K562 (cell line): ENCODE measurements around the gene CISD2. TPM values are rescaled to one million over a fixed set of nuclear protein-coding genes. Genes with fewer than 3 reads are reported as not detected.
A peak's percentile ranks its signal among the peaks of the same experiment; 100 is the strongest.

ENCODE experiments used
- ATAC-seq: fragments of 200-7000 bp; cut with Tn5 transposase; 3 replicates; pipeline ENCODE4 v1.9.1; 2020; ENCODE audit warnings: moderate library complexity
- BruUV-seq: library from RNA; stranded (reverse); fragments of 400-500 nt; replicated peaks from 2 replicates; lab custom pipeline; 2021; lab: Mats Ljungman, UMichigan
- CTCF ChIA-PET: fragments of 300-600 bp; formaldehyde crosslinking; extraction: SDS; loops from one replicate; lab custom pipeline; 2021; ENCODE audit warnings: low intra/inter-chr PET ratio; lab: Yijun Ruan, JAX
- POLR2A ChIA-PET: fragments of 300-600, 350-650 bp; sonication (Branson Sonifier 250); formaldehyde crosslinking; extraction: SDS; loops from one replicate; lab custom pipeline; 2021; ENCODE audit warnings: antibody characterized with exemption, inconsistent platforms; lab: Yijun Ruan, JAX
- DNase-seq, 4 experiments: peaks; one replicate each; pipeline versions ENCODE4 v3.0.0 to v3.0.0-alpha.2; 2011 to 2018; ENCODE audit warnings: low spot score in 3 of 4, mixed read lengths in 3 of 4; ENCODE audit errors: extremely low read depth in 1 of 4
- FAIRE-seq: peaks from 2 replicates; lab custom pipeline; 2011; peaks lifted over from hg19 to GRCh38; lab: Jason Lieb, UNC
- H2AFZ ChIP-seq: 2 replicates; pipeline ENCODE4 v1.6.0; 2011; ENCODE audit warnings: low read depth, low read length, control low read depth, inconsistent platforms
- H3K27ac ChIP-seq: fragments of 200-600 bp; 3 replicates; pipeline ENCODE4 v1.8.0; 2011; ENCODE audit warnings: low read depth, mild to moderate bottlenecking, control low read depth, inconsistent platforms, low read length, moderate library complexity, mixed read lengths; ENCODE audit errors: extremely low read depth
- H3K27me3 ChIP-seq, 2 experiments: fragments of 300-600 bp in 1 of 2; 2 replicates in 1 of 2; 3 replicates in 1 of 2; pipeline versions ENCODE4 v1.6.0 to v1.8.0; 2011; ENCODE audit warnings: inconsistent platforms in 2 of 2, low read length in 2 of 2, mild to moderate bottlenecking in 1 of 2, mixed read lengths in 1 of 2, moderate library complexity in 1 of 2; ENCODE audit not compliant: control insufficient read depth in 2 of 2, insufficient read depth in 2 of 2
- H3K36me3 ChIP-seq: fragments of 300-600 bp; 3 replicates; pipeline ENCODE4 v1.8.0; 2011; ENCODE audit warnings: mild to moderate bottlenecking, low read length, inconsistent platforms; ENCODE audit not compliant: control insufficient read depth, insufficient read depth
- H3K4me1 ChIP-seq, 2 experiments: fragments of 200-600 bp in 1 of 2; replicated peaks in 1 of 2; 2 replicates in 1 of 2; 3 replicates in 1 of 2; pipeline versions ENCODE4 v1.5.1 to v1.8.0; 2011; ENCODE audit warnings: inconsistent platforms in 2 of 2, low read length in 2 of 2, mild to moderate bottlenecking in 1 of 2, mixed read lengths in 1 of 2, moderate library complexity in 1 of 2; ENCODE audit not compliant: control insufficient read depth in 2 of 2, insufficient read depth in 2 of 2
- H3K4me2 ChIP-seq: 2 replicates; pipeline ENCODE4 v1.6.1; 2011; ENCODE audit warnings: low read length, control low read depth, inconsistent platforms, mixed read lengths; ENCODE audit not compliant: insufficient read depth
- H3K4me3 ChIP-seq: fragments of 200-600 bp; sonication (generic), shearing (Covaris generic); 2 replicates; pipeline ENCODE4 v1.5.1; 2016; ENCODE audit warnings: control low read depth, inconsistent platforms
- H3K79me2 ChIP-seq: fragments of 200-600 bp; 3 replicates; pipeline ENCODE4 v1.8.0; 2011; ENCODE audit warnings: low read length, inconsistent platforms; ENCODE audit not compliant: control insufficient read depth, insufficient read depth
- H3K9ac ChIP-seq, 2 experiments: 2 replicates each; pipeline versions ENCODE4 v1.6.0 to v1.6.1; 2011; ENCODE audit warnings: low read depth in 2 of 2, low read length in 2 of 2, control low read depth in 1 of 2, inconsistent platforms in 1 of 2, mild to moderate bottlenecking in 1 of 2, mixed read lengths in 1 of 2; ENCODE audit not compliant: insufficient read depth in 1 of 2
- H3K9me1 ChIP-seq: one replicate; pipeline ENCODE4 v1.6.0; 2011; ENCODE audit warnings: inconsistent platforms, mild to moderate bottlenecking, low read length, moderate library complexity; ENCODE audit not compliant: control insufficient read depth, insufficient read depth
- H3K9me3 ChIP-seq: replicated peaks from 2 replicates; pipeline ENCODE4 v1.5.1; 2011; ENCODE audit warnings: low read depth, low read length, inconsistent platforms; ENCODE audit not compliant: control insufficient read depth, insufficient read depth
- H4K20me1 ChIP-seq: replicated peaks from 2 replicates; pipeline ENCODE4 v1.6.1; 2011; ENCODE audit warnings: low read length, inconsistent platforms, mixed read lengths; ENCODE audit not compliant: control insufficient read depth, insufficient read depth
- CEBPB ChIP-seq: fragments of 450-650 bp; IDR thresholded peaks from 2 replicates; pipeline ENCODE4 v1.6.1; 2016; ENCODE audit warnings: missing genetic modification characterization, missing compliant biosample characterization
- CEBPG ChIP-seq, 3 experiments: fragments of 200-800 bp in 1 of 3; sonication (Bioruptor generic) in 1 of 3; sonication (generic) in 1 of 3; formaldehyde crosslinking in 1 of 3; IDR thresholded peaks in 2 of 3; conservative IDR thresholded peaks in 1 of 3; 2 replicates each; pipeline versions ENCODE4 v1.6.1 to v1.8.0; 2016 to 2022; ENCODE audit warnings: missing compliant biosample characterization in 2 of 3, missing genetic modification characterization in 2 of 3, mild to moderate bottlenecking in 1 of 3, missing genetic modification reagents in 1 of 3
- GTF3C2 ChIP-seq: IDR thresholded peaks from 3 replicates; pipeline ENCODE4 v1.6.1; 2011; ENCODE audit warnings: borderline replicate concordance, mild to moderate bottlenecking, moderate library complexity; ENCODE audit not compliant: insufficient read length; ENCODE audit errors: extremely low read depth
- NCOA2 ChIP-seq, 2 experiments: fragments of 450-650 bp; IDR thresholded peaks; 2 replicates each; pipeline ENCODE4 v1.6.1; 2018; ENCODE audit warnings: mild to moderate bottlenecking in 2 of 2, moderate library complexity in 1 of 2; ENCODE audit not compliant: partially characterized antibody in 2 of 2
- ZNF695 ChIP-seq: fragments of 450-650 bp; formaldehyde crosslinking; IDR thresholded peaks from 2 replicates; pipeline ENCODE4 v1.4.0; 2020; ENCODE audit warnings: mild to moderate bottlenecking, moderate library complexity
- WGBS: fragments of 100-300 bp; shearing (Covaris generic); methylation state at CpG from one replicate; pipeline ENCODE4 v1.1.6; 2016; ENCODE audit warnings: low coverage, mixed read lengths; ENCODE audit not compliant: insufficient coverage; ENCODE audit errors: missing lambda C conversion rate; 5-methylcytosine and 5-hydroxymethylcytosine counted together
- in situ Hi-C: fragments of 300-500 bp; cut with MboI; formaldehyde crosslinking; loops from 4 replicates; pipeline ENCODE4 v1.15.0; 2018; ENCODE audit warnings: inconsistent platforms, mixed read lengths
- intact Hi-C: fragments of 100-400 bp; cut with micrococcal nuclease; formaldehyde crosslinking; loops from 2 replicates; pipeline ENCODE4 v1.14.2; 2022
- polyA plus RNA-seq, 8 experiments: library from polyadenylated mRNA; depleted of rRNA in 4 of 8; stranded (reverse) in 5 of 8; unstranded in 3 of 8; fragments of >200 nt; fragmentation: Nextera tagmentation in 2 of 8; fragmentation: Illumina TruSeq in 1 of 8; extraction: Ambion mirVana in 2 of 8; extraction: Trizol in 1 of 8; gene quantifications; 2 replicates each; pipeline versions ENCODE4 v1.2.1 to v1.2.3, GENCODE V29; 2011 to 2014; ENCODE audit warnings: inconsistent platforms in 1 of 8, missing spikeins in 1 of 8
- total RNA-seq, 7 experiments: library from RNA; depleted of rRNA in 6 of 7; stranded (reverse); fragments of >200 nt in 6 of 7; fragmentation: Illumina TruSeq in 2 of 7; extraction: Trizol in 2 of 7; gene quantifications; 2 replicates each; pipeline versions ENCODE4 v1.2.1 to v1.2.3, GENCODE V29; 2011 to 2021; ENCODE audit warnings: low replicate concordance in 1 of 7
- TF ChIP-seq, protein P1 (sequence below): conservative IDR thresholded peaks from 2 replicates; pipeline ENCODE4 v1.6.1; 2011; ENCODE audit warnings: low read depth, mild to moderate bottlenecking, low read length; ENCODE audit not compliant: control insufficient read depth
- TF ChIP-seq, protein P2 (sequence below): sonication (generic); formaldehyde crosslinking; IDR thresholded peaks from 2 replicates; pipeline ENCODE4 v1.8.0; 2022; ENCODE audit warnings: missing genetic modification reagents, mild to moderate bottlenecking, moderate library complexity, borderline replicate concordance
- TF ChIP-seq, protein P3 (sequence below): fragments of 450-650 bp; IDR thresholded peaks from 2 replicates; pipeline ENCODE4 v1.6.1; 2016; ENCODE audit warnings: low read depth, mild to moderate bottlenecking, moderate library complexity

CISD2 gene
- total and polyA plus RNA-seq, 9 of the 15 experiments (the other 6 are each of a cell fraction or from before 2014, with no cell fraction given) = 37.8 to 91.4 (median 59.8) TPM

- no peak for DNase-seq
- intact Hi-C loops = loop anchor here (2.0 to 5.0 kb wide), 6 partner anchors 68 to 328 kb away; partner anchors contain the start of genes BDH2, MANBA, NFKB1 and SLC9B2
- Histone ChIP-seq H3K4me3 (peak overlapping the region; percentile 97; the same call in 1 of the 2 replicates), H2AFZ (no peak overlapping the region), H3K27me3 (no peaks in the 10 kb centered on the region), H3K9me1 (no peaks in the 10 kb centered on the region), H3K4me2 (peak overlapping the region; percentile 95; the same call in 1 of the 2 replicates), H3K4me1 (peaks cover 6 to 10% of the 10 kb centered on the region in 2 experiments; a peak in 4 of 5 replicates), H3K36me3 (peaks cover 18% of the 10 kb centered on the region; the same call in 2 of the 3 replicates), H3K79me2 (peaks cover 70% of the 10 kb centered on the region), H3K27ac (no peak overlapping the region; the same call in 2 of the 3 replicates), H4K20me1 (peaks cover 12% of the 10 kb centered on the region; the same call in 1 of the 2 replicates), H3K9me3 (no peaks in the 10 kb centered on the region), H3K9ac (0 out of 4 replicates have a peak overlapping the region, but pooled peaks have one; percentile 17 to 66)
- ChIA-PET CTCF (interaction anchor here (1.6 kb wide), 1 partner anchor 38 kb away, joined by 3 read pairs; no protein-coding TSS in a partner anchor), POLR2A (interaction anchor here (1.0 to 5.0 kb wide), 2 partner anchors 38 to 265 kb away, joined by 3 to 48 read pairs; partner anchors contain the start of gene CISD2)
- no peak for ATAC-seq
- TF ChIP-seq, protein P1, sequence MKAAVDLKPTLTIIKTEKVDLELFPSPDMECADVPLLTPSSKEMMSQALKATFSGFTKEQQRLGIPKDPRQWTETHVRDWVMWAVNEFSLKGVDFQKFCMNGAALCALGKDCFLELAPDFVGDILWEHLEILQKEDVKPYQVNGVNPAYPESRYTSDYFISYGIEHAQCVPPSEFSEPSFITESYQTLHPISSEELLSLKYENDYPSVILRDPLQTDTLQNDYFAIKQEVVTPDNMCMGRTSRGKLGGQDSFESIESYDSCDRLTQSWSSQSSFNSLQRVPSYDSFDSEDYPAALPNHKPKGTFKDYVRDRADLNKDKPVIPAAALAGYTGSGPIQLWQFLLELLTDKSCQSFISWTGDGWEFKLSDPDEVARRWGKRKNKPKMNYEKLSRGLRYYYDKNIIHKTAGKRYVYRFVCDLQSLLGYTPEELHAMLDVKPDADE = no peak
- no peak for TF ChIP-seq ZNF695
- TF ChIP-seq CEBPB (tag) = peak; percentile 79
- TF ChIP-seq GTF3C2 = no peak
- TF ChIP-seq, protein P2, sequence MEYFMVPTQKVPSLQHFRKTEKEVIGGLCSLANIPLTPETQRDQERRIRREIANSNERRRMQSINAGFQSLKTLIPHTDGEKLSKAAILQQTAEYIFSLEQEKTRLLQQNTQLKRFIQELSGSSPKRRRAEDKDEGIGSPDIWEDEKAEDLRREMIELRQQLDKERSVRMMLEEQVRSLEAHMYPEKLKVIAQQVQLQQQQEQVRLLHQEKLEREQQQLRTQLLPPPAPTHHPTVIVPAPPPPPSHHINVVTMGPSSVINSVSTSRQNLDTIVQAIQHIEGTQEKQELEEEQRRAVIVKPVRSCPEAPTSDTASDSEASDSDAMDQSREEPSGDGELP (CRISPR knock-in tag) = peak; percentile 18; the same call in 1 of the 2 replicates
- TF ChIP-seq, protein P3, sequence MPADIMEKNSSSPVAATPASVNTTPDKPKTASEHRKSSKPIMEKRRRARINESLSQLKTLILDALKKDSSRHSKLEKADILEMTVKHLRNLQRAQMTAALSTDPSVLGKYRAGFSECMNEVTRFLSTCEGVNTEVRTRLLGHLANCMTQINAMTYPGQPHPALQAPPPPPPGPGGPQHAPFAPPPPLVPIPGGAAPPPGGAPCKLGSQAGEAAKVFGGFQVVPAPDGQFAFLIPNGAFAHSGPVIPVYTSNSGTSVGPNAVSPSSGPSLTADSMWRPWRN = no peak
- no peak for TF ChIP-seq NCOA2 (IDR thresholded peaks at IDR 0.05; ENCODE audit: partially characterized antibody in 2 of 2)
- TF ChIP-seq CEBPG (CRISPR knock-in tag; IDR thresholded peaks at IDR 0.05) = no peak
- TF ChIP-seq CEBPG (tag; conservative IDR thresholded peaks at IDR 0.05 in 1 of 2, IDR thresholded peaks at IDR 0.05 in 1 of 2) = peak in 1 of 2 experiments; percentile 71; a peak in 3 of 4 replicates
- FAIRE-seq = no peak
- BruUV-seq = no TSS peak
- WGBS = 83% methylated on average over 2 of the region's 7 CpGs
- in situ Hi-C loops = no loop called here
Measured at GRCh38 chr4:102829803-102830202, 39.0 kb upstream of the CISD2 start.
